HG02870 (cell line): ENCODE data around the gene HDAC4.
"Not testable (repeated sequence)": the region's sequence is repeated elsewhere in the genome, so short reads cannot be mapped to it uniquely, and the experiment has no call there.

Experiments
- ATAC-seq: cut with Tn5 transposase; IDR thresholded peaks from one replicate; pipeline ENCODE4 v1.9.1; 2021; ENCODE audit warnings: mild to moderate bottlenecking, moderate library complexity; ENCODE audit not compliant: unreplicated experiment

HDAC4 gene

DNA sequence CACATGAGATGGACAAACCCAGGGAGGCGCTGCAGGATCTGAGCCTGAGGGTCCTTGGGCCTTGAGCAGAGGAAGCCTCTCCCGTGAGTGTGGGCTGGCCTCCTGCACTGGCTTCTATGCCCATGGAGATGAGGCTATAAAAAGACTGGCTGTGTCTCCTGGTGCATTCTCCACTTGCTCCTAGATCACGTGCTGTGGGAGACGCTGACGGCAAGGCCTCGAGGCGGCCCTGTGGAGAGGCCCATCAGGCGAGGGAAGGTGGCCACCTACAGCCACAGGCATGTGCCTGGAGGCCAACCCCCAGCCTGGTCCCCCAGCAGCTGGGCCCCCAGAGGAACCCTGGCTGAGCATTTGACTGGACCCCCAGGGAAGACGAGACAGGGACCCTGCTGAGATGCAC is 354.0 kb downstream of the HDAC4 start:
- ATAC-seq = no peak

DNA sequence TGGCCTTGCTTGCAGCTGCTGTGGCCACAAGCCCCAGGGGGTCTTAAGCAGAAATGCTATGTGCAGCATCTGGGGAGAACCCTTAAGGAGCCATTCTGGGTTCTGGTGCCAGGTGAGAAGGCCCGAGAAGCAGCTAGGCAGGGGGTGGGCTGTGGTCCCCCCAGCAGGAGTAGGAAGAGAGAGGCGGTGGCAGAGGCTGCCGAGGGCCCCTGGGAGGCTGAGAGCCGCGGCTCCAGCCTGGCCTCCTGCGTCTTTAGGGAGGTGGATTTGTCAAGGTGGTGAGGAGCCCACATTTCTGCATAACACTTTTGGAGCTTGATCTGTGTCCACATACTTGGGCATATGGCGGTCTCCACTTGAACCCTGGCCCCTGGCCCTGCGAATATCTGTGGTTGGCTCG is 356.5 kb downstream of the HDAC4 start:
- ATAC-seq = no peak

DNA sequence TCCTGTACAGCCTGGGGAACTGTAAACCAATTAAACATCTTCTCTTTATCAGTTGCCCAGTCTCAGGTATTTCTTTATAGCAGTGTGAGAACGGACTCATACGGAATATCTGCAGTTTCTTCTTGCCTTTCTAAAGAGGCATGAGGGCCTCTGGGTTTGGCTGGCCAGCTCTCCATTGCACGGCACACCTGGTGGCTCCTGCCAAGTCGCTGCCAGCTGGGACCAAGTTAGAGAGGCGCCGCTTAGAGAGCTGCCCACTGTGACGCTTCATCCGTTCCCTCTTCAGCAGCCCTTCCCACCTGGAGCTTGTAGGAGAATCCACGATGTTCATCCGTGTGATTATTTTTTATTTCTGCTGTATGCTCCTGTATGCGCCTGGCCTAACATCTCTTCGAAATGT is 357.5 kb downstream of the HDAC4 start:
- ATAC-seq = no peak

DNA sequence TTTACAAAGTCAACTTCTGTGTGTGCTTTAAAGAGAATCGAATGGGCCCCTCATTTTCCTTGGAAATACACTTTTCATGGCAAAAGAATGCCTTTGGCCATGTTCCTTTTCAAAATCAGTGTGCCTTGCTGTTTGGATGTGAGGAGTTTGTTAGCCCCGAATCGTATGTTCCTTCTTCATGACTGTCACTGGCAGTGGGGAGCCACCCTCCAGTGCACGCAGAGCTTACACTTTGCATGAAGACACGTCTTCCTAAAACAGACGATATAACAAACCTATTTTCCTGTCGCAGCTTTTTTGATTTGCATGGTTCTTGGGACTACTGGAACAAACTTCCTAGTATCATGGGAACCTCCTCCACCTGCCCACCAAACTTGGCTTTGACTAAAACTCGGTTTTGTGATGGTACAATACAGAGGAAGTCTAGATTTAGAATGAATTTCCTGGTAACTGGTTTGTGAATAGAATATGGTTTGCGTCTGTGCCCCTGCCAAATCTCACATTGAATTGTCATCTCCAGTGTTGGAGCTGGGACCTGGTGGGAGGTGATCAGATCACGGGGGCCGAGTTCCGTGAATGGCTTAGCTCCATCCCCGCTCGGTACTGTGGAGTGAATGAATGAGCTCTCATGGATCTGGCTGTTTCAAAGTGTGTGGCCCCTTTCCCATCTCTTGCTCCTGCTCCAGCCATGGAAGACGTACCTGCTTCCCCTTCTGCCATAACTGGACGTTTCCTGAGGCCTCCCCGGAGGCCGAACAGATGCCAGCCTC is 358.1 kb downstream of the HDAC4 start:
- ATAC-seq = no peak

DNA sequence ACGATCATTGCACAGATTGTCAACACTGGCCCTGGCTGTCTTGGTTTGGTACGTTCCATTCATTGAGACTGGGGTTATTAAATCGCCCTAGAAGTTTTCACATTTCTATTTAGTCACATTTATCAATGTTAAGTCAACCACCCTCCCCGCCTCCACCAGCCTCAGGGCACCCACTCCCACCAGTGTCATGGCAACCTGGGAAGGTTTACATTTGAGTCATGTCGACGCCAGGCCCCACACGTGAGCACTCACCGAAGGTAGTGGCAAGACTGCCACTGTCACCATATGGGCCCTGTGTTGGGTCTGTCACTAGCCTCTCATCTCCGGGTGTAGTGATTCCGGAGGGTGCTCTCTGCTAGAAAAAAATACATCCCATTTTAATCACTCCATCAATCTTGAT is 358.8 kb downstream of the HDAC4 start:
- ATAC-seq = no peak

DNA sequence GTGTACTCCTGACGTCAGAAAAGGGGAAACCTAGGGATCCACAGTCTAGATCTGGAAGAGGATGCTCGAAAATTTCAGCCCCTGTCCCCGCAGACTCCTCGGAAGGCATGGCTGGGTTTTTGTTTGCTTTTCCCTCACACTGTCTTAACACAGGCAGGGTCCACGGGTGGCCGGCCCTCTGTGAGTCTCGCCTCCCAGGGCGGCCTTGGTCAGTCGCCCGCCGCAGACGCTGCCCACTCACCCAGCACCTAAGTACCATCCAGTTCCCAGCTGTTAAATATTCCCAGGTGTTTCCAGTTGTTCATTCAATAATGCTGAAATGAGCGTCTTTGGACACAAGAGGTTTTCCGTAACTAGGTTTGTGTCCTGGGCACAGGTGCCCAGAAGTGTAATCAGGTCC is 359.8 kb downstream of the HDAC4 start:
- no peak for ATAC-seq

DNA sequence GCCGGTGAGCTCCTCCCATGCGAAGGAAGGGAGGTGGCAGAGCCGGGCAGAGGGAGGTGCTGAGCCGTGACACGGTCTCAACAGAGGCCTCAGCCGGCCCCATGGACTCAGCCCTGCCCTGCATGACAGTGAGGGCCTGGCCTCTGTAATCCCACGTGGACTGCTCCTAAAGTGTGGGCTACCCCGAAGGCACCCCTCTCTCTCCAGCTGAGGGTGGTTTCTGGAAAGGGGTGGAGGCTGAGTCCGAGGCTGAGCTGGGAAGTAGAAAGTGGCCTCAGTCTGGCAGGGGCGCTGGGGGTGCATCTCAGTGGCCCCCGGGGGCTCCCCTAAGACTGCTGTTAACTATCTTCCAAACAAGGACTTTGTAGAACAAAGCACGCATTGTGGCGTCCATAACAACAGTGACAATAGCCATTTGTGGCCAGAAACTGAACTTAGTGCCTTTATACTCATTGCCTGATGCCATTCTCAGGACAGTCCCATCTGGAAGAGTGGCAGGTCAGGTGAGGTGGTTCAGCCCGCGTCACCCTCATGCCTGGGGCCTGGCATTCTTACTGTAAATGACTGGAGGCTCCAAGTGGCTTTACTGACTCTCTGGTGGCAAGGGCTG is 360.6 kb downstream of the HDAC4 start:
- no peak for ATAC-seq

DNA sequence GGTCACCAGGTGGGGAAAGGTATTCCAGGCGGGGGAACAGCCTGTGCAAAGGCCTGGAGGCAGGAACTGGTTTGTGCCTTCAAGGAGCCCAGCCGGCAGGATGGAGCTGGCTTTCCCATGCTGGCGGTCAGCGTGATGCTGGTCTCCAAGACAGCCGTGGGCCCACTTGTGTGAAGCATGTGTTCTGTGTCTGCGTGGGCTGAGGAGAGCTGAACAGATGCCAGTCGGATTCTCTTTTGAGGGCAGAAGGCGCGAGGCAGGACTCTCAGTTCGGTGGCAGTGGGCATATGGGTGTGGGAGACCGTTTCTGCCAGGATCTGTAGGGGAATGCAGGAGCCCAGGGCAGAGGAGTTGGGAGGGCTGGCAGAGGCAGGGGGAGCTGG is 361.4 kb downstream of the HDAC4 start:
- no peak for ATAC-seq

DNA sequence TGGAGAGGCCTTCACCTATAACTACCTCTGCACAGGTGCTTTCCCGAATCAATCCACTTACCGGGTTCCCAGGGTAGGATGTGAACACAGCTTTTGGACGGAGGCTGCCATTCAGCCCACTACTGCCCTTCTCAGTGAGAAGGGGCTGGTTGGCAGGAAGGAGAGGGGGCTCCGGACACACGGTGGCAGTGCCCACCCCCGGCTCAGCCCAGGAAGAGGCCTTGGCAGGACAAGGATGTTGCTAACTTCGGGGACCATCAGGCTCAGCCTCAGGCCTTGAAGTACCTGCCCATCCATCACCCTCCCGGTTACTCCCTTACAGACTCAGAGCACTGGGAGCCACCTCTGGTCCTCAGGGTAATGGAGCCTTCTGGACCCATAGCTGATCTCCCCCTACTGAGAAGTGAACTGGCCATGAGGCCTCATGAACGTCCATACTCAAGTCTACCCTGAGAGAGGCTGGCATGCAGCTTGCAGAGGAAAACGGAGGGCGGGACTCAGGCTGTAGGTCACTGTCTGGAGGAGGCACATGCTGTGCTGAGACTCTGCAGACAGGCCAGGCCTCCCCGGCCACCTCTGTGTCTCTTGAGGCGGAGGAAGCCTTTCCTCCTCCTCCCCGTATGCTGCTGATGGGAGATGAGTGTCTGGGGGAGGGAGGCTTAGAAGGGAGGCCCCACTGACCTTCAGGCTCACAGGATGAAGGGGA is 361.9 kb downstream of the HDAC4 start:
- ATAC-seq = no peak

DNA sequence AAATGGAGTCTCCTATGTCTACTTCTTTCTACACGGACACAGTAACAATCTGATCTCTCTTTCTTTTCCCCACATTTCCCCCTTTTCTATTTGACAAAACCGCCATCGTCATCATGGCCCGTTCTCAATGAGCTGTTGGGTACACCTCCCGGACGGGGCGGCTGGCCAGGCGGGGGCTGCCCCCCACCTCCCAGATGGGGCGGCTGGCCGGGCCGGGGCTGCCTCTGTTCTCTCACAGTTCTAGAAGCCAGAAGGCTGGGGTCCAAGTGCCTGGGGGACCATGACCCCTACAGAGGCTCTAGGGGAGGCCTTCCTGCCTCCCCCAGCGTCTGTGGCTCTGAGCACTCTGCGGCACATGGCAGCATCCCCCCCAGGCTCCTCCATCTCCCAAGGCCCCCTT is 362.5 kb downstream of the HDAC4 start:
- not testable (repeated sequence) for ATAC-seq

DNA sequence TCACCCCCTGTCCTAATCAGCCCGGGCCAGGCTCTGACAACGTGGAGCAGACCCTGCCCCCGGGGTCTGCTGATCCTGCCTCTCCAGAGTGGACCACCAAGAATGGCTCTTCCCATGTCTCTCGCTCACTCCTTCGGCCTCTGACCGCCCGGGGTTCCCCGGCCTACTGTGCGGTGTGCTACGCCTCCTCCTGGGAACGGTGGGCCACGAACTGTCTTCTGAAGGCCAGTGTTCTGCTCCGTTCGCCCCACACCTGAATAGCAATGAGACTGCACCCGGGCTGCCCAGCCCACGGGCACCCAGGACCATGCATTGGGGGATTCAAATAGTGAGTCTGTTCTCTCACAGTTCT is 363.3 kb downstream of the HDAC4 start:
- no peak for ATAC-seq

DNA sequence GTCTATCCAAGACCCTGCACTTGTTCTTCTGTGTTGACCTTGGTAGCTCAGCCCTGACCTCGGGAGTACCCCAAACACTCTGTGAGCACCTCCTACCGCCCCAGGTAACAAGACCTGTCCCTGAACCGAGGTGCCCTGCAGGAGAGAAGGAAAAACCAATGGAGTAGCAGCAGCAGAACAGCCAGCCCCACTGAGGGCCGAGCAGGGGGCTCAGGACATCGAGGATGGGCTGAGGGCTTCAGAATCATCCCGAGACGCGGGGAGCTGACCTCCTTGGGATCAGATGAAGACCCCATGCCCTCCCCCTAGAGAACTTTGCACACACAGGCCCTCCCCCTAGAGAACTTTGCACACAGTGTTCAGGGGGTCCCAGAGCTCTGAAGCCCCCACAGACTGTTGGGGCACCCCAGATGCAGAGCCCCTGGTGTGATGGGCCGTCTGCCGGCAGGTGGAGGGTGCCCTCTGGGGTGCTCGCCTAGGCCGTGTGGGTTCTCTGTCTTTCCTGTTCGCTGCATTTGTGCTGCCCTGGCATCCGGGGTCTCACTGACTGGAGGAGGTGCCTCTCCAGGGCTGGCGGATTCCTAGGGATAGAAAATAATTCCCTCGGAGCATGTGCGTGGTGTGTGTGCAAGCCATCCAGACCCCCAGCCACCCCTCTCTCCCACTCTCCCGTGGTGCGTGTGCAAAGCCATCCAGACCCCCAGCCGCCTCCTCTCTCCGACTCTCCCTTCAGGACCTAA is 363.8 kb downstream of the HDAC4 start:
- no peak for ATAC-seq

DNA sequence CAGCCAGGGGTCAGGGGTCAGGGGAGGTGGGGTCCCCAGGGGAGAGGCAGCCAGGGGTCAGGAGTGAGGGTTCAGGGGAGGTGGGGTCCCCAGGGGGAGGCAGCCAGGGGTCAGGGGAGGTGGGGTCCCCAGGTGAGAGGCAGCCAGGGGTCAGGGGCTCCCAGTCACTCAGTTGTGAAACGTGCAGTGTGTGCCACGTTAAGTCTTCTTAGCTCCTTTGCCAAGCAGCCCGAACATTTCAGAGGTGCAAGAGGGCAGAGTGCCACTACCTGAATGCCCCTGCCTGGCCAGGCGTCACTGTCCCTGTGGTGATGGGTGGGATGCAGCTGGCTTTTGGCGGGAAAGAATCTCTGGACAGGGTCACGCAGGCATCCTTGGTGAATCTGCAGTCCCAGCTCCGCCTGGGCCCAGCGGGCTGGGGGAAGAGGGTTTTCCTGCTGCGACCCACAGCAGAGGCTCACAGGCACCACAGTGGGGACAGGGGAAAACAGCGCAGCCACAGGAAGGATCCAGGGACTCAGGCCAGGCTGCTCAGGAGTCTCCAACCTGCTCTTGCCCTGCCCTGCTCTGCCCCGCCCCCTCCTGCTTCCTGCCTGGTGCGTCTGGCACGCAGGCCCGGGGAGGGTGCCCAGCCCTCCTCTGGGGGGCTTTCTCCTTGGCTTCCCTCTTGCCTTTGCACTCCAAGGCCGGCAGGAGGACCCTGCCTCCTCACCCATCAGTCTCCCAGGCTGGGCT is 364.7 kb downstream of the HDAC4 start:
- no peak for ATAC-seq

DNA sequence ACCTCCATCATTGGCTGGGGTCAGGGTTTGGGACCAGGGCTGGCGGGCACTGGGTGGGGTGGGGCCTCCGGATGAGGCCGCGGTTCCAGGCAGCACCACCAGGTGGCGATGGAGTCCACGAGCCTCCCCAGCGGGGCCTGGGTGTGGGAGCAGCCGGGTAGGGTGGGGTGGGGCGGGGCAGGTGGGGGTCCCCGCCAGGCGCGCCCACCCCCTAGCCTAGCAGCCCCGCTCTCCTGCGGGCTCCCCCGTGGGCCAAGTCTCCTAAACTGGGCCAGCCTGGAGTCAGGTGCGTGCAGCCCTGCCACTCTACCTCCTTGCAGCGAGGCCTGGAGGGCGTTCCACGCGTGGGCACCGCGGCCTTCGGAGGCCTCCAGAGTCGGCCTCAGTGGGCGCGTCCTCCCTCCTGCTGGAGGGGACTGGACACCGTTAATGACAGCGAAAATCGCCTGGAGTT is 365.4 kb downstream of the HDAC4 start:
- ATAC-seq = no peak

DNA sequence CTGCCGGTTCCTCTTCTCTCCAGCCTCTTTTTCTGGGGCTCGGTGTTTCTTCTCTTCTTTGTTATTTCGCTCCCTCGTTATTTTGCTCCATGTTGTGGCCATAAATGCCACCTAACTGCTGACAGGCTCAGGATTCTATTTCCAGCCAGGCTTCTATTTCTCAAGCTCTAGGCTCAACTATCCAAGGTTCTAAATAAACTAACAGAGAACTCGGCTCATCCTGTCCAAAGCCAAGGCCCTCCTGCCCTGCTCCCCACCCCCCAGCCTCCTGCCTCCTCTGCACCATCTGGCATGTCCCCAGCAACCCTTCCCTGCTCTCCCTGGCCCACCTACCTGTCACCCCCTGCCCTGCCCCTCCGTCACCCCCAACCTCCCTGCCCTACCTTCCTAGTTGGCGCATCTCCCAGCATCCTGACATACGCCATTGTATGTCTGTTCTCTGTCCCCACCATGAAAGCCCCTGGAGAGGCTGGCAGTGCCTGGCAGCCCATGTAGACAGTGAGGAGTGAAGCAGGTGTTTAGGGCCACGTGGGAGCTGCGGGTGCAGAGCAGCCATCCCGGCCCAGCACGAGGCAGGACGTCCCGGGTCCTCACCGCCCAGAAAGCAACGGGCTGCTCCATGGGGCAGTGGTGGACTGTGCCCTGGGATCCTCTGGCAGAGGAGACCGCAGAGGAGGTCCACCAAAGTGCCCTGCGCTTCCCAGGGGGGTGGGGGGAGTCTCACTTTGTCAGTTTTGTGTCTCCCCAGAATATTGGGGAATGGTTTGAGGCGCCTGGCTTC is 366.1 kb downstream of the HDAC4 start:
- ATAC-seq = no peak

DNA sequence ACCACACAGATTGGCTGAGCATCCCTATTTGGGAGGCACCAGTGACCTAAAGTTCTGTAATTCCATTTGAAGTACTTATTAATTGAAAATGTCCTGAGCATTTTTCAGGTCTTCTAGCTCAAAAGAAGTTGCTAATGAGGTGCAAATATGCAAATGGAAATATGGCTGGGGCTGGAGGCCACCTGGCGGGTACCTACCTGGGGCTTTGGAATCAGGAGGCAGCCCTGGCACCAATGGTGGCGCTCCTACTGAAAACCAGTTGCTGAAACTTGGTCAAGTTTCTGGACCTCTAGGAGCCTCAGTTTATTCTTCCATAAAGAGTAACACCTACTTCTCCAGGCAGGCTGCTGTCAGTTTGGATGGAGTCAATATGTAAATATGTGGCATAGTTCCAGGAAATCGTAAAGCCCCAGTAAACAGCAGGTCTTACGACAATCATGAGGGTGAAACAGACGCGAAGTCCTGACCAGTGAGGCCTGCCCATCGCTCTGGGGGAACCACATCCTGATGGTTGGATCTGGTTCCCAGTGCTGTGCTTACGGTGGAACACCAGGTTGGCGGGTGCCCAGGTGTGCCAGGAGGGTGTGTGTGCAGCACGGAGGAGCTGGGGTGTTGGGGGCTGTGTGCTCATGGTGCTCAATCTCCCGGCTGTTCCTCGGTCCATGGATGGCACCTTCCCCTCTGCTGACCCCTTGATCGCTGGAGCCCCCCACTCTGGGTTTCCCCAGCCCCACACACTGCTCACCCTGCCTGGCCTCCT is 366.8 kb downstream of the HDAC4 start:
- no peak for ATAC-seq

DNA sequence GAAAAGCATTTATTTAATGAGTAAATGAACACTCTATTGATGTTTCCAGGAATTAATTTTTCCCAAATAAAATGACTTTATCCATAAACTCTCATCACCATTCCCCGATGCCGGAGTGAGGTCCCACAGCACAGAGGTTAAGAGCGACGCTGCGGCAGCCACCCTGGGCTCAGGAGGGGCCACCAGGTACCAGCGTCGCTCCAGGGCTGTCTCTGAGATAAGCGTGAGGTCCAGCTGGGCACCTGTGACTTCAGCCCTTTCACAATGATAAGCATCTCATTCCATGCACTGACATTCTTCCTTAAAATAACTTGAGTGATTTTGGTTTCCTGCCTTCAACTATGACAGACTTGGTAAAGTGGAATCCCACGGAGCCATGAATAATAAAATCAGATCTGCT is 370.9 kb downstream of the HDAC4 start:
- no peak for ATAC-seq

DNA sequence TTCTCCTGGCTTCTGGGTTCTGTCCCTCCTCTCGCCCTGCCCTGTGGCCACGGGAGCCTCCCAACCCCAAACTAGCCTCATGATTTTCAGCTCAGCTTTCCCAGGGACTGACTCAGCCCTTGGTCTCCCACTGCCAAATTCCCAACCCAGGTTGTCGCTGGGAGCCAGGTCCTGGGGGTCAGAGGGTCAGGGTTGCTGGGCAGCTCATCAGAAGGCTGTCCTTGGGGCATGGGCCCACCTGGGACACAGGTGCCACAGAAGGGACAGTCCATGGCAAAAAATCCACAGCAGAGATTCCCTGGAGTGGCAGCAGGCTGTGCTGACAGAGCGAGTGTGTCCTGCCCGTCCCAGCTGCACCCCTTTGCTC is 372.6 kb downstream of the HDAC4 start:
- no peak for ATAC-seq
